Esophagus (tissue), 2 donors: ENCODE results near the gene JAM3. TPM values are rescaled to one million over a fixed set of nuclear protein-coding genes. Genes with fewer than 3 reads are reported as not detected.

ENCODE experiments used
- H3K27ac ChIP-seq, 2 donors: one replicate each; pipeline ENCODE4 v1.5.1; 2013; ENCODE audit warnings: low read depth in 2 of 2, mild to moderate bottlenecking in 2 of 2, inconsistent platforms in 1 of 2, low read length in 1 of 2, moderate library complexity in 1 of 2
- H3K27me3 ChIP-seq, 2 donors: one replicate each; pipeline ENCODE4 v1.6.1; 2013; ENCODE audit warnings: low read length in 2 of 2, control low read depth in 1 of 2, mild to moderate bottlenecking in 1 of 2; ENCODE audit not compliant: insufficient read depth in 2 of 2, control insufficient read depth in 1 of 2
- H3K36me3 ChIP-seq, 2 donors: one replicate each; pipeline ENCODE4 v1.6.1; 2013; ENCODE audit warnings: low read length in 1 of 2; ENCODE audit not compliant: control insufficient read depth in 2 of 2, insufficient read depth in 2 of 2
- H3K4me1 ChIP-seq, 2 donors: one replicate each; pipeline ENCODE4 v1.6.1; 2013; ENCODE audit warnings: low read length in 1 of 2; ENCODE audit not compliant: control insufficient read depth in 2 of 2, insufficient read depth in 2 of 2
- H3K4me3 ChIP-seq, 2 donors: one replicate each; pipeline ENCODE4 v1.5.1; 2013; ENCODE audit warnings: low read length in 2 of 2, mild to moderate bottlenecking in 2 of 2, low read depth in 1 of 2, moderate library complexity in 1 of 2
- H3K9me3 ChIP-seq, 2 donors: one replicate each; pipeline ENCODE4 v1.6.1; 2013; ENCODE audit warnings: mild to moderate bottlenecking in 2 of 2, low read depth in 1 of 2, low read length in 1 of 2, moderate library complexity in 1 of 2; ENCODE audit not compliant: control insufficient read depth in 2 of 2, insufficient read depth in 1 of 2
- WGBS, 2 donors: extraction: QIAGEN DNeasy Blood & Tissue Kit; methylation state at CpG; one replicate each; pipeline ENCODE4 v1.1.7; 2013; 5-methylcytosine and 5-hydroxymethylcytosine counted together
- polyA plus RNA-seq, 2 donors: library from polyadenylated mRNA; stranded (reverse); fragments of 200-250 nt; gene quantifications; one replicate each; pipeline ENCODE4 v1.2.3, GENCODE V29; 2013
- donor health status: healthy with polysubstance abuse.
- donor health status: Bipolar disorder and iron deficiency.

The JAM3 gene
- polyA plus RNA-seq, 2 donors, result 2.5 to 5.5 TPM

GRCh38 chr11:134037046-134037908 is 31.6 kb upstream of the JAM3 start:
- H3K4me1 ChIP-seq, result peaks cover 19 to 40% of the 10 kb centered on the region in 2 donors

GRCh38 chr11:134038897-134039470 is 29.9 kb upstream of the JAM3 start:
- WGBS, 2 donors, result 55 to 62% methylated on average over 10 of the region's 10 CpGs
- peaks cover 14 to 29% of the 10 kb centered on the region in 2 donors for H3K4me1 ChIP-seq
- H3K9me3 ChIP-seq, result no peaks in the 10 kb centered on the region
- H3K27ac ChIP-seq, result peak overlapping the region in 1 of 2 donors; percentile 45
- H3K27me3 ChIP-seq, result no peaks in the 10 kb centered on the region
- no peak overlapping the region for H3K4me3 ChIP-seq
- H3K36me3 ChIP-seq, result no peaks in the 10 kb centered on the region

More at GRCh38 chr11:134037046-134037908, 31.6 kb upstream of the JAM3 start:
- H3K9me3 ChIP-seq, result no peaks in the 10 kb centered on the region
- H3K4me3 ChIP-seq, result peak overlapping the region; percentile 60 to 68
- 0% methylated on average over 54 of the region's 54 CpGs for WGBS, 2 donors
- peak overlapping the region; percentile 86 to 91 for H3K27ac ChIP-seq
- no peaks in the 10 kb centered on the region for H3K27me3 ChIP-seq
- no peaks in the 10 kb centered on the region for H3K36me3 ChIP-seq

GRCh38 chr11:134039726-134040385 is 29.0 kb upstream of the JAM3 start:
- H3K27me3 ChIP-seq, result no peaks in the 10 kb centered on the region
- no peaks in the 10 kb centered on the region for H3K9me3 ChIP-seq
- no peaks in the 10 kb centered on the region for H3K36me3 ChIP-seq
- 88 to 91% methylated on average over 18 of the region's 18 CpGs for WGBS, 2 donors
- peaks cover 7 to 21% of the 10 kb centered on the region in 2 donors for H3K4me1 ChIP-seq
- no peak overlapping the region for H3K4me3 ChIP-seq
- H3K27ac ChIP-seq, result peak overlapping the region in 1 of 2 donors; percentile 45

- H3K27ac ChIP-seq, result peak overlapping the region; percentile 46 to 76
- H3K9me3 ChIP-seq, result no peaks in the 10 kb centered on the region
- no peak overlapping the region for H3K4me3 ChIP-seq
- peaks cover 5 to 16% of the 10 kb centered on the region in 2 donors for H3K4me1 ChIP-seq
- no peaks in the 10 kb centered on the region for H3K27me3 ChIP-seq
- WGBS, 2 donors, result 54 to 63% methylated on average over 20 of the region's 20 CpGs
- no peaks in the 10 kb centered on the region for H3K36me3 ChIP-seq
Observed at GRCh38 chr11:134040386-134041302, 28.2 kb upstream of the JAM3 start.

DNA sequence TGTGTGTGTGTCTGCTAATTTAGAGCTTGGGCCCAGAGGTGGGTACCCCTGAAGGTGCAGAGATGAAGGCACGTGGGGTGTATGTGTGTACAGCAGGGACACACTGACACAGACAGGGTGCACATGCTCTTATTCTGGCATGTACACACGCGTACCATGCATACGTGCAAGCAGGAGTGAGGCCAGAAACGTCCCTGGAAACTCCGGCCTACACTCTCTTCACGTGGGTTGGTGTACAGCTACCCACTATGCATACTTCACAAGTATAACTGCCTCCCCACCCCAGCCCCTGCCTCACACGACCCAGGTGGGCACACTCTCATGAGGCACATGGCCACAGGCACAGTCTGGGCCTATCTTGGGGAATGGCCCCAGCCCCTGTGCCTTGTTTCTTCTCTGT is 27.5 kb upstream of the JAM3 start:
- H3K27me3 ChIP-seq, result no peaks in the 10 kb centered on the region
- H3K4me1 ChIP-seq, result peaks cover 5 to 16% of the 10 kb centered on the region in 2 donors
- H3K4me3 ChIP-seq, result no peak overlapping the region
- H3K27ac ChIP-seq, result peak overlapping the region; percentile 60 to 76
- WGBS, 2 donors, result 40 to 65% methylated on average over 8 of the region's 8 CpGs
- no peaks in the 10 kb centered on the region for H3K36me3 ChIP-seq
- H3K9me3 ChIP-seq, result no peaks in the 10 kb centered on the region

DNA sequence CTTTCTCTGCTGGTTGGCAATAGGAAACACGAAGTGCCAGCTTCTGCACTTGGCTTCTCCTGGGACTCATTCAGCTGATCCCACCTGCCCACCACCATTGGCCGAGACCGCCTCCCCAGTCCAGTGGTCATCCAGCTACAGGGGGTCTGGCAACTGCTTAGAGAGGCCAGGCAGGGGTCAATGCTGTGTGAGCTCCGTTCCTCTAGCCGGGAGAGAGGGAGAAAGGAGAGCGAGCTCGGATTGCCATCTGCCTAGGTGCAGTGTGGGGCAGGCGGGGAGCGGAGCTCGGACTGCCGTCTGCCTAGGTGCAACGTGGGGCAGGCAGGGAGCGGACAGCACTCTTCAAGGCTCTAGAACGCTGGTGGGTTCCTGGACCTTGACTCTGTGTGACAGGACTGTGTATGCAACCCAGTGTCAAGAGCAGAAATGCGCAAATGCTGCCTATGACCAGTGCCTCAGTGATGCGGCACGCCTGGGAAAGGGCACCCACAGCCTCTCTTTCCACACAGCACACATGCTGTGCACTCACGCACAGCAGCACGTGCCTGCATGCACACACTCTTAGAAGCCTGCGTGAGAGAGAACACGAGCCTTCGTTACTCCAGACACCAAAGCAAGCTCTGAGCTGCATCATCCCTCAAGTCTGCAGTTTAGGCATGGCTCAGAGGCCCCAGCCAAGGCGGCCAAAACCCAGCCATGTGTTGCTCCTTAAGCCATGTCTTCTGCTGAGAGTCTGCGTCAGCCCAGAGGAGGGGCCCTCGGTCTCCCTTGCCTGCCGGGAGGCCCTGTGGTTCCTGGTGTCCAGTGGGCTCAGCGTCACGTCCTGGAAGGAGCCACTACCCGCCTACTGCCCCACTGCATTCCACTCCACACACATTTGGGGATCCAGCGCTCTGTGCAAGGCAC is 26.8 kb upstream of the JAM3 start:
- peak overlapping the region; percentile 60 to 76 for H3K27ac ChIP-seq
- H3K4me1 ChIP-seq, result peaks cover 3 to 16% of the 10 kb centered on the region in 2 donors
- WGBS, 2 donors, result 86% methylated on average over 30 of the region's 30 CpGs
- H3K27me3 ChIP-seq, result no peaks in the 10 kb centered on the region
- no peaks in the 10 kb centered on the region for H3K9me3 ChIP-seq
- no peaks in the 10 kb centered on the region for H3K36me3 ChIP-seq
- H3K4me3 ChIP-seq, result no peak overlapping the region

GRCh38 chr11:134043821-134044420 is 25.0 kb upstream of the JAM3 start:
- no peaks in the 10 kb centered on the region for H3K9me3 ChIP-seq
- 91 to 94% methylated on average over 9 of the region's 9 CpGs for whole genome bisulfite sequencing, 2 donors
- no peaks in the 10 kb centered on the region for H3K36me3 ChIP-seq
- H3K27ac ChIP-seq, result no peak overlapping the region
- peaks cover 3 to 18% of the 10 kb centered on the region in 2 donors for H3K4me1 ChIP-seq
- no peak overlapping the region for H3K4me3 ChIP-seq
- H3K27me3 ChIP-seq, result no peaks in the 10 kb centered on the region

GRCh38 chr11:134044514-134045284 is 24.2 kb upstream of the JAM3 start:
- no peak overlapping the region for H3K27ac ChIP-seq
- no peaks in the 10 kb centered on the region for H3K36me3 ChIP-seq
- H3K4me3 ChIP-seq, result no peak overlapping the region
- H3K4me1 ChIP-seq, result peaks cover 3 to 15% of the 10 kb centered on the region in 2 donors
- H3K27me3 ChIP-seq, result no peaks in the 10 kb centered on the region
- WGBS, 2 donors, result 87 to 89% methylated on average over 16 of the region's 16 CpGs
- no peaks in the 10 kb centered on the region for H3K9me3 ChIP-seq
